ENCODE results near the gene DMXL2. TPM values are rescaled to one million over a fixed set of nuclear protein-coding genes. Genes with fewer than 3 reads are reported as not detected.
A peak's percentile ranks its signal among the peaks of the same experiment; 100 is the strongest.

Gene DMXL2
- total and polyA plus RNA-seq, 9 of the 15 experiments (the other 6 are each of a cell fraction or from before 2014, with no cell fraction given), result 9.3 to 57.7 (median 30.7) TPM

DNA sequence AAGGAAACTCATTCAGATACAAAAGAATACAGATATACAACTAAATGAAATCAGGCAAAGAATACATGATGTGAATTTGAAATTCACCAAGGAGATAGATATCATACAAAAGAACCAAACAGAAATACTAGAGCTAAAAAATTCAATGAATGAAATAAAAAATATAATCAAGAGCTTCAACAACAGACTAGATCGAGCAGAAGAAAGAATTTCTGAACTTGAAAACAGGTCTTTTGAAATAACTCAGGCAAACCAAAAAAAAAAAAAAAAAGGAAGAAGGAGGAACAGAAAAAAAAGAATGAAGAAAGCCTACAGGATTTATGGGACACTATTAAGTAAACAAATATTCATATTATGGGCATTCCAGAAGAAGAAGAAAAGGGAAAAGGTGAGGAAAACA lies 137.8 kb downstream of the DMXL2 start (continued):
- TF ChIP-seq, protein P1, sequence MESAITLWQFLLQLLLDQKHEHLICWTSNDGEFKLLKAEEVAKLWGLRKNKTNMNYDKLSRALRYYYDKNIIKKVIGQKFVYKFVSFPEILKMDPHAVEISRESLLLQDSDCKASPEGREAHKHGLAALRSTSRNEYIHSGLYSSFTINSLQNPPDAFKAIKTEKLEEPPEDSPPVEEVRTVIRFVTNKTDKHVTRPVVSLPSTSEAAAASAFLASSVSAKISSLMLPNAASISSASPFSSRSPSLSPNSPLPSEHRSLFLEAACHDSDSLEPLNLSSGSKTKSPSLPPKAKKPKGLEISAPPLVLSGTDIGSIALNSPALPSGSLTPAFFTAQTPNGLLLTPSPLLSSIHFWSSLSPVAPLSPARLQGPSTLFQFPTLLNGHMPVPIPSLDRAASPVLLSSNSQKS (CRISPR knock-in tag; IDR thresholded peaks at IDR 0.05), result no peak
- TF ChIP-seq GTF2E2 (tag; IDR thresholded peaks at IDR 0.05) (no peak), PTRF (tag; IDR thresholded peaks at IDR 0.05) (no peak), CHD1 (IDR thresholded peaks at IDR 0.05; ENCODE audit: low read length) (no peak), STAT5B (CRISPR knock-in tag; IDR thresholded peaks at IDR 0.05) (no peak), GABPA (tag; conservative IDR thresholded peaks at IDR 0.05; ENCODE audit: low read depth) (no peak), SMAD2 (IDR thresholded peaks at IDR 0.05; ENCODE audit: low read depth, low read length) (no peak), ZNF695 (CRISPR knock-in tag; IDR thresholded peaks at IDR 0.05) (no peak), RFX5 (IDR thresholded peaks at IDR 0.05; ENCODE audit: low read depth, low read length) (no peak), TRIM24 (IDR thresholded peaks at IDR 0.05) (peak; percentile 16 to 82; a peak in 2 of 4 replicates), CC2D1A (IDR thresholded peaks at IDR 0.05) (peak; percentile 39; the same call in 1 of the 2 replicates), PRMT5 (CRISPR knock-in tag; IDR thresholded peaks at IDR 0.05) (no peak), POU5F1 (IDR thresholded peaks at IDR 0.05; ENCODE audit: borderline replicate concordance, low read depth, low read length, partially characterized antibody) (no peak), NFRKB (IDR thresholded peaks at IDR 0.05; ENCODE audit: low read depth) (no peak), SMAD3 (CRISPR knock-in tag; conservative IDR thresholded peaks at IDR 0.05) (no peak), ZNF766 (CRISPR knock-in tag; conservative IDR thresholded peaks at IDR 0.05) (no peak), WHSC1 (IDR thresholded peaks at IDR 0.05; ENCODE audit: low read length) (no peak), KLF6 (CRISPR knock-in tag; IDR thresholded peaks at IDR 0.05; ENCODE audit: borderline replicate concordance) (no peak)
- TF ChIP-seq, protein P2, sequence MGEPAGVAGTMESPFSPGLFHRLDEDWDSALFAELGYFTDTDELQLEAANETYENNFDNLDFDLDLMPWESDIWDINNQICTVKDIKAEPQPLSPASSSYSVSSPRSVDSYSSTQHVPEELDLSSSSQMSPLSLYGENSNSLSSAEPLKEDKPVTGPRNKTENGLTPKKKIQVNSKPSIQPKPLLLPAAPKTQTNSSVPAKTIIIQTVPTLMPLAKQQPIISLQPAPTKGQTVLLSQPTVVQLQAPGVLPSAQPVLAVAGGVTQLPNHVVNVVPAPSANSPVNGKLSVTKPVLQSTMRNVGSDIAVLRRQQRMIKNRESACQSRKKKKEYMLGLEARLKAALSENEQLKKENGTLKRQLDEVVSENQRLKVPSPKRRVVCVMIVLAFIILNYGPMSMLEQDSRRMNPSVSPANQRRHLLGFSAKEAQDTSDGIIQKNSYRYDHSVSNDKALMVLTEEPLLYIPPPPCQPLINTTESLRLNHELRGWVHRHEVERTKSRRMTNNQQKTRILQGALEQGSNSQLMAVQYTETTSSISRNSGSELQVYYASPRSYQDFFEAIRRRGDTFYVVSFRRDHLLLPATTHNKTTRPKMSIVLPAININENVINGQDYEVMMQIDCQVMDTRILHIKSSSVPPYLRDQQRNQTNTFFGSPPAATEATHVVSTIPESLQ (CRISPR knock-in tag; IDR thresholded peaks at IDR 0.05), result no peak
- TF ChIP-seq, protein P3, sequence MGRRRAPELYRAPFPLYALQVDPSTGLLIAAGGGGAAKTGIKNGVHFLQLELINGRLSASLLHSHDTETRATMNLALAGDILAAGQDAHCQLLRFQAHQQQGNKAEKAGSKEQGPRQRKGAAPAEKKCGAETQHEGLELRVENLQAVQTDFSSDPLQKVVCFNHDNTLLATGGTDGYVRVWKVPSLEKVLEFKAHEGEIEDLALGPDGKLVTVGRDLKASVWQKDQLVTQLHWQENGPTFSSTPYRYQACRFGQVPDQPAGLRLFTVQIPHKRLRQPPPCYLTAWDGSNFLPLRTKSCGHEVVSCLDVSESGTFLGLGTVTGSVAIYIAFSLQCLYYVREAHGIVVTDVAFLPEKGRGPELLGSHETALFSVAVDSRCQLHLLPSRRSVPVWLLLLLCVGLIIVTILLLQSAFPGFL (CRISPR knock-in tag; IDR thresholded peaks at IDR 0.05), result no peak
- TF ChIP-seq, protein P4, sequence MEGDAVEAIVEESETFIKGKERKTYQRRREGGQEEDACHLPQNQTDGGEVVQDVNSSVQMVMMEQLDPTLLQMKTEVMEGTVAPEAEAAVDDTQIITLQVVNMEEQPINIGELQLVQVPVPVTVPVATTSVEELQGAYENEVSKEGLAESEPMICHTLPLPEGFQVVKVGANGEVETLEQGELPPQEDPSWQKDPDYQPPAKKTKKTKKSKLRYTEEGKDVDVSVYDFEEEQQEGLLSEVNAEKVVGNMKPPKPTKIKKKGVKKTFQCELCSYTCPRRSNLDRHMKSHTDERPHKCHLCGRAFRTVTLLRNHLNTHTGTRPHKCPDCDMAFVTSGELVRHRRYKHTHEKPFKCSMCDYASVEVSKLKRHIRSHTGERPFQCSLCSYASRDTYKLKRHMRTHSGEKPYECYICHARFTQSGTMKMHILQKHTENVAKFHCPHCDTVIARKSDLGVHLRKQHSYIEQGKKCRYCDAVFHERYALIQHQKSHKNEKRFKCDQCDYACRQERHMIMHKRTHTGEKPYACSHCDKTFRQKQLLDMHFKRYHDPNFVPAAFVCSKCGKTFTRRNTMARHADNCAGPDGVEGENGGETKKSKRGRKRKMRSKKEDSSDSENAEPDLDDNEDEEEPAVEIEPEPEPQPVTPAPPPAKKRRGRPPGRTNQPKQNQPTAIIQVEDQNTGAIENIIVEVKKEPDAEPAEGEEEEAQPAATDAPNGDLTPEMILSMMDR (IDR thresholded peaks at IDR 0.05 in 2 of 3, conservative IDR thresholded peaks at IDR 0.05 in 1 of 3; ENCODE audit: insufficient read depth in 2 of 3, low read depth in 1 of 3, low read length in 3 of 3), result no peak
- TF ChIP-seq, protein P5, sequence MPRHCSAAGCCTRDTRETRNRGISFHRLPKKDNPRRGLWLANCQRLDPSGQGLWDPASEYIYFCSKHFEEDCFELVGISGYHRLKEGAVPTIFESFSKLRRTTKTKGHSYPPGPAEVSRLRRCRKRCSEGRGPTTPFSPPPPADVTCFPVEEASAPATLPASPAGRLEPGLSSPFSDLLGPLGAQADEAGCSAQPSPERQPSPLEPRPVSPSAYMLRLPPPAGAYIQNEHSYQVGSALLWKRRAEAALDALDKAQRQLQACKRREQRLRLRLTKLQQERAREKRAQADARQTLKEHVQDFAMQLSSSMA (CRISPR knock-in tag; IDR thresholded peaks at IDR 0.05), result no peak
